ENCODE results near the gene PRR30.
"Not testable (repeated sequence)": the region's sequence is repeated elsewhere in the genome, so short reads cannot be mapped to it uniquely, and the experiment has no call there.

- TF ChIP-seq CTCF, POLR2AphosphoS5 (IDR thresholded peaks at IDR 0.05): not testable (repeated sequence)
Measured at GRCh38 chr2:27119330-27119670, 19.9 kb downstream of the PRR30 start.
